SK-N-MC (cell line): ENCODE measurements around the gene ZSCAN5A.

Experiments used
- EZH2 ChIP-seq: fragments of 200-600 bp; sonication (generic); IDR thresholded peaks from one replicate; pipeline ENCODE4 v1.6.1; 2017; ENCODE audit warnings: antibody characterized with exemption
- FOXP2 ChIP-seq: optimal IDR thresholded peaks from 2 replicates; pipeline ENCODE3; 2011; ENCODE audit warnings: mild to moderate bottlenecking, moderate library complexity; ENCODE audit not compliant: insufficient read depth; ENCODE audit errors: extremely low read length, control extremely low read depth
- POLR2AphosphoS5 ChIP-seq: IDR thresholded peaks from 2 replicates; pipeline ENCODE4 v1.6.1; 2012; ENCODE audit warnings: mild to moderate bottlenecking, low read depth, low read length, borderline replicate concordance

GRCh38 chr19:56272161-56272798, 42.4 kb downstream of the ZSCAN5A start, which contains the start of gene EDDM13:
- TF ChIP-seq POLR2AphosphoS5, result no peak
- TF ChIP-seq EZH2, result no peak
- TF ChIP-seq FOXP2, result no peak
